ENCODE measurements around the gene SCO2. TPM values are rescaled to one million over a fixed set of nuclear protein-coding genes. Genes with fewer than 3 reads are reported as not detected.

SCO2 gene
- total and polyA plus RNA-seq, 2 of the 13 experiments (the other 11 are each of a cell fraction or from before 2014, with no cell fraction given) = 0.32 to 3.7 TPM

DNA sequence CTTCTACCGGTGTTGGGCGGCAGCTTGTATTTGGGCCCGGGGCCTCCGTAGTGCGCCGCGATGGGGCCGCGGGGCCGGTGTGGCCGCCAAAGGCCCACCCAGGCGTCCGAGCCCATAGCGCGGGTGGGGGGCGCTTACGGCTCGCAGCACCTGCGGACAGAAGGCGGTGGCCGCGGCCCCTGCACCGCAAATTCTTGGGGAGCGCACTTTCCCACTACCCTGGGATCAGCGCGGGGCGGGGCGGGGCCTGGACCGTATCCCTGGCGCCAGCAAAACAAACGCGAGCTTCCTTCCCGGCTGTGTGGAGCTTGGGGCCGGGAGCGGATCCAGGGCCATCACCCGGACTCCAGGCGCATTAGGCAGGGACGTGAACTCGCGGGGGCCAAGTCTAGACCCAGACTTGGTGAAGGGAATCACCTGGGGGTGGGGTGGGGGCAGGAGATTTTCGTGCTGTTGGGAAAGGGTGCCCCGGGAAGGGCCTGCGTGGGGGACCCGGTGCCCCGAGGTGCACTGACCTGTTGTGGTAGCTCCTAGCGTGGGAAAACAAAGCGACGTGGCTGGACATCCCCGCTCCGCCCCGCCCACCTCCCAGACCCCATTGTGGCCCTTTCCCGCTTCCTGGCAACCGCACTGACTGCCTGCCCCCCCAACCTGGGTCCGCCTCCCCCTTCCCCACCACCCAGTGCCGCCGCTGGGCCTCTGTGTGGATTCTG lies 6.7 kb upstream of the SCO2 start (continued):
- TF ChIP-seq ZNF83 (CRISPR knock-in tag; IDR thresholded peaks at IDR 0.05; ENCODE audit: borderline replicate concordance) = no peak
- peak; percentile 20; the same call in 1 of the 2 replicates for TF ChIP-seq ZFP91 (CRISPR knock-in tag; IDR thresholded peaks at IDR 0.05; ENCODE audit: borderline replicate concordance)
- peak; percentile 71 for TF ChIP-seq UBTF (CRISPR knock-in tag; IDR thresholded peaks at IDR 0.05)
- TF ChIP-seq HNRNPL (IDR thresholded peaks at IDR 0.05; ENCODE audit: low read depth, low read length) = no peak
- TF ChIP-seq ZSCAN21 (CRISPR knock-in tag; IDR thresholded peaks at IDR 0.05; ENCODE audit: borderline replicate concordance) = no peak
- TF ChIP-seq JDP2 (CRISPR knock-in tag; IDR thresholded peaks at IDR 0.05; ENCODE audit: borderline replicate concordance) = no peak
- TF ChIP-seq SRY (CRISPR knock-in tag; IDR thresholded peaks at IDR 0.05) = no peak; the same call in 1 of the 2 replicates
- TF ChIP-seq SNRNP70 (IDR thresholded peaks at IDR 0.05; ENCODE audit: low read depth, low read length) = no peak
- TF ChIP-seq ZNF281 (CRISPR knock-in tag; IDR thresholded peaks at IDR 0.05; ENCODE audit: borderline replicate concordance) = no peak
- TF ChIP-seq, protein P1, sequence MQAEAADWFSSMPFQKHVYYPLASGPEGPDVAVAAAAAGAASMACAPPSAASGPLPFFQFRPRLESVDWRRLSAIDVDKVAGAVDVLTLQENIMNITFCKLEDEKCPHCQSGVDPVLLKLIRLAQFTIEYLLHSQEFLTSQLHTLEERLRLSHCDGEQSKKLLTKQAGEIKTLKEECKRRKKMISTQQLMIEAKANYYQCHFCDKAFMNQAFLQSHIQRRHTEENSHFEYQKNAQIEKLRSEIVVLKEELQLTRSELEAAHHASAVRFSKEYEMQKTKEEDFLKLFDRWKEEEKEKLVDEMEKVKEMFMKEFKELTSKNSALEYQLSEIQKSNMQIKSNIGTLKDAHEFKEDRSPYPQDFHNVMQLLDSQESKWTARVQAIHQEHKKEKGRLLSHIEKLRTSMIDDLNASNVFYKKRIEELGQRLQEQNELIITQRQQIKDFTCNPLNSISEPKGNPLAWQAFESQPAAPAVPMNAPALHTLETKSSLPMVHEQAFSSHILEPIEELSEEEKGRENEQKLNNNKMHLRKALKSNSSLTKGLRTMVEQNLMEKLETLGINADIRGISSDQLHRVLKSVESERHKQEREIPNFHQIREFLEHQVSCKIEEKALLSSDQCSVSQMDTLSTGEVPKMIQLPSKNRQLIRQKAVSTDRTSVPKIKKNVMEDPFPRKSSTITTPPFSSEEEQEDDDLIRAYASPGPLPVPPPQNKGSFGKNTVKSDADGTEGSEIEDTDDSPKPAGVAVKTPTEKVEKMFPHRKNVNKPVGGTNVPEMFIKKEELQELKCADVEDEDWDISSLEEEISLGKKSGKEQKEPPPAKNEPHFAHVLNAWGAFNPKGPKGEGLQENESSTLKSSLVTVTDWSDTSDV (CRISPR knock-in tag; IDR thresholded peaks at IDR 0.05) = no peak; the same call in 1 of the 2 replicates
- peak; percentile 67 for TF ChIP-seq HNRNPK (IDR thresholded peaks at IDR 0.05; ENCODE audit: low read depth, low read length, poor library complexity, severe bottlenecking)
- TF ChIP-seq E2F5 (CRISPR knock-in tag; conservative IDR thresholded peaks at IDR 0.05) = no peak
- TF ChIP-seq, protein P2, sequence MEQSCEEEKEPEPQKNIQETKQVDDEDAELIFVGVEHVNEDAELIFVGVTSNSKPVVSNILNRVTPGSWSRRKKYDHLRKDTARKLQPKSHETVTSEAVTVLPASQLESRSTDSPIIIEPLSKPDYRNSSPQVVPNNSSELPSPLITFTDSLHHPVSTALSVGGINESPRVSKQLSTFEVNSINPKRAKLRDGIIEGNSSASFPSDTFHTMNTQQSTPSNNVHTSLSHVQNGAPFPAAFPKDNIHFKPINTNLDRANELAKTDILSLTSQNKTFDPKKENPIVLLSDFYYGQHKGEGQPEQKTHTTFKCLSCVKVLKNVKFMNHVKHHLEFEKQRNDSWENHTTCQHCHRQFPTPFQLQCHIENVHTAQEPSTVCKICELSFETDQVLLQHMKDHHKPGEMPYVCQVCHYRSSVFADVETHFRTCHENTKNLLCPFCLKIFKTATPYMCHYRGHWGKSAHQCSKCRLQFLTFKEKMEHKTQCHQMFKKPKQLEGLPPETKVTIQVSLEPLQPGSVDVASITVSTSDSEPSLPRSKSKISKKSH (CRISPR knock-in tag; IDR thresholded peaks at IDR 0.05; ENCODE audit: borderline replicate concordance) = no peak
- no peak for TF ChIP-seq NCOR1 (IDR thresholded peaks at IDR 0.05; ENCODE audit: borderline replicate concordance, low read length)
- TF ChIP-seq ZNF564 (CRISPR knock-in tag; IDR thresholded peaks at IDR 0.05) = no peak

Measured in HepG2 (cell line).